OCI-LY3 (cell line): ENCODE results near the gene BICDL2.

Experiments used
- EZH2phosphoT487 ChIP-seq: fragments of 200-600 bp; shearing (Covaris generic); IDR thresholded peaks from 2 replicates; pipeline ENCODE4 v1.6.1; 2018; ENCODE audit warnings: antibody characterized with exemption, mixed run types, low read depth
- TF ChIP-seq, protein P1 (sequence below): fragments of 200-600, 300-600 bp; sonication (generic); IDR thresholded peaks from 2 replicates; pipeline ENCODE4 v1.5.1; 2014; ENCODE audit warnings: antibody characterized with exemption, low read length, low read depth

DNA sequence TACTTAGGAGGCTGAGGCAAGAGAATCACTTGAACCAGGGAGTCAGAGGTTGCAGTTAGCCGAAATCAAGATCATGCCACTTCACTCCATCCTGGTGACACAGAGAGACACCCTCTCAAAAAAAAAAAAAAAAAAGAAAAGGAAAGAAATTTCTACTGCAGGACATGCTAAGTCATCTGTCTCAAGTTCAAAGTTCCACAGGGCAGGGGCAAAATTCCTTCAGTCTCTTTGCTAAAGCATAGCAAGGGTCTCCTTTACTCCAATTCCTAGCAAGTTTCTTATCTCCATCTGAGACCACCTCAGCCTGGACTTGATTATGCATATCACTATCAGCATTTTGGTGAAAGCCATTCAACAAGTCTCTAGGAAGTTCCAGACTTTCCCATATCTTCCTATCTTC, 47.7 kb upstream of the BICDL2 start:
- TF ChIP-seq EZH2phosphoT487, result no peak
- TF ChIP-seq, protein P1, sequence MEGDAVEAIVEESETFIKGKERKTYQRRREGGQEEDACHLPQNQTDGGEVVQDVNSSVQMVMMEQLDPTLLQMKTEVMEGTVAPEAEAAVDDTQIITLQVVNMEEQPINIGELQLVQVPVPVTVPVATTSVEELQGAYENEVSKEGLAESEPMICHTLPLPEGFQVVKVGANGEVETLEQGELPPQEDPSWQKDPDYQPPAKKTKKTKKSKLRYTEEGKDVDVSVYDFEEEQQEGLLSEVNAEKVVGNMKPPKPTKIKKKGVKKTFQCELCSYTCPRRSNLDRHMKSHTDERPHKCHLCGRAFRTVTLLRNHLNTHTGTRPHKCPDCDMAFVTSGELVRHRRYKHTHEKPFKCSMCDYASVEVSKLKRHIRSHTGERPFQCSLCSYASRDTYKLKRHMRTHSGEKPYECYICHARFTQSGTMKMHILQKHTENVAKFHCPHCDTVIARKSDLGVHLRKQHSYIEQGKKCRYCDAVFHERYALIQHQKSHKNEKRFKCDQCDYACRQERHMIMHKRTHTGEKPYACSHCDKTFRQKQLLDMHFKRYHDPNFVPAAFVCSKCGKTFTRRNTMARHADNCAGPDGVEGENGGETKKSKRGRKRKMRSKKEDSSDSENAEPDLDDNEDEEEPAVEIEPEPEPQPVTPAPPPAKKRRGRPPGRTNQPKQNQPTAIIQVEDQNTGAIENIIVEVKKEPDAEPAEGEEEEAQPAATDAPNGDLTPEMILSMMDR, result no peak
